Breast epithelium (tissue), 3 donors: ENCODE results near the gene SNX9.

ENCODE experiments used
- CTCF ChIP-seq, 3 donors: fragments of 450-650 bp; IDR thresholded peaks; one replicate each; pipeline ENCODE4 v1.5.1; 2016 to 2017; ENCODE audit warnings: antibody characterized with exemption in 3 of 3, mild to moderate bottlenecking in 3 of 3, moderate library complexity in 3 of 3
- POLR2AphosphoS5 ChIP-seq, 3 donors: sonication (generic); formaldehyde crosslinking; IDR thresholded peaks; one replicate each; pipeline ENCODE4 v1.6.1; 2017; ENCODE audit warnings: antibody characterized with exemption in 3 of 3

GRCh38 chr6:157806131-157806855, 16.8 kb upstream of the SNX9 start:
- TF ChIP-seq CTCF (IDR thresholded peaks at IDR 0.05) (no peak), POLR2AphosphoS5 (IDR thresholded peaks at IDR 0.05) (no peak)
